H1 (cell line): ENCODE data around the gene TRIM47. TPM values are rescaled to one million over a fixed set of nuclear protein-coding genes. Genes with fewer than 3 reads are reported as not detected.

Experiments used
- EGR1 ChIP-seq: IDR thresholded peaks from 2 replicates; pipeline ENCODE4 v1.6.1; 2011; ENCODE audit warnings: low read depth, low read length, borderline replicate concordance
- YY1 ChIP-seq: IDR thresholded peaks from 2 replicates; pipeline ENCODE4 v1.6.1; 2011; ENCODE audit warnings: low read depth, mild to moderate bottlenecking, low read length
- polyA plus RNA-seq, 7 experiments: library from polyadenylated mRNA; depleted of rRNA in 3 of 7; stranded (reverse) in 5 of 7; unstranded in 2 of 7; fragments of >200 nt in 5 of 7; fragments of 200-250 nt in 2 of 7; gene quantifications; 1 replicate in 5 of 7; 2 replicates in 1 of 7; 4 replicates in 1 of 7; pipeline versions ENCODE4 v1.2.1 to v1.2.3, GENCODE V29; 2011 to 2013; ENCODE audit warnings: missing spikeins in 2 of 7, mixed read lengths in 2 of 7
- total RNA-seq: library from RNA; stranded (reverse); fragmentation: NEBNext Ultra II Directional; extraction: Animal tissue kit (Norgen Biotek cat#: 25700); gene quantifications from 2 replicates; pipeline ENCODE4 v1.2.1, GENCODE V29; 2021

The TRIM47 gene
- total and polyA plus RNA-seq, 2 of the 8 experiments (the other 6 are each of a cell fraction or from before 2014, with no cell fraction given): 6.3 to 6.4 TPM

GRCh38 chr17:75919611-75920010, 41.2 kb upstream of the TRIM47 start (continued):
- TF ChIP-seq YY1: no peak
- TF ChIP-seq EGR1: no peak
